ENCODE measurements around the gene ZMYND19. TPM values are rescaled to one million over a fixed set of nuclear protein-coding genes. Genes with fewer than 3 reads are reported as not detected.
A peak's percentile ranks its signal among the peaks of the same experiment; 100 is the strongest.

Gene ZMYND19
- total and polyA plus RNA-seq, 2 of the 8 experiments (the other 6 are each of a cell fraction or from before 2014, with no cell fraction given) = 42.4 to 58.7 TPM

- Histone ChIP-seq H4K5ac (ENCODE audit: insufficient read length, low read depth, low read length) (no peak overlapping the region), H3K79me2 (ENCODE audit: control insufficient read depth in 1 of 2, insufficient read depth in 2 of 2, low read length in 2 of 2) (peaks cover 0 to 13% of the 10 kb centered on the region in 2 experiments; a peak in 2 of 4 replicates), H3K9ac (replicated peaks in 1 of 4; ENCODE audit: extremely low read depth in 1 of 4, low read depth in 3 of 4, low read length in 3 of 4) (no peak overlapping the region), H3K4me2 (ENCODE audit: insufficient read depth in 1 of 2, low read depth in 2 of 2, low read length in 2 of 2) (no peak overlapping the region), H3K79me1 (ENCODE audit: low read depth, low read length) (peaks cover 3% of the 10 kb centered on the region; the same call in 1 of the 2 replicates), H4K91ac (replicated peaks; ENCODE audit: insufficient read length, low read length) (no peak overlapping the region), H3K9me3 (ENCODE audit: insufficient read depth in 2 of 2, low read depth in 1 of 2, low read length in 1 of 2) (no peaks in the 10 kb centered on the region), H3K4me3 (ENCODE audit: extremely low read depth in 1 of 4, insufficient read depth in 2 of 4, low read depth in 3 of 4, low read length in 4 of 4) (no peak overlapping the region), H2BK20ac (ENCODE audit: low read length) (no peak overlapping the region), H3K27ac (ENCODE audit: low read depth, low read length) (no peak overlapping the region), H3K23ac (ENCODE audit: insufficient read length) (no peak overlapping the region), H3K18ac (ENCODE audit: extremely low read depth, low read length) (no peak overlapping the region), H3K4me1 (replicated peaks in 1 of 4; ENCODE audit: control insufficient read depth in 3 of 4, insufficient read depth in 4 of 4, low read length in 3 of 4) (no peaks in the 10 kb centered on the region), H2BK120ac (replicated peaks; ENCODE audit: low read depth, low read length) (no peak overlapping the region), H2AFZ (ENCODE audit: low read length) (no peak overlapping the region), H2BK15ac (ENCODE audit: low read length) (no peak overlapping the region), H3K27me3 (replicated peaks in 1 of 4; ENCODE audit: control insufficient read depth in 3 of 4, extremely low read depth in 1 of 4, insufficient read depth in 3 of 4, low read length in 3 of 4) (no peaks in the 10 kb centered on the region), H2AK5ac (ENCODE audit: low read depth, low read length) (no peak overlapping the region), H2BK12ac (ENCODE audit: low read depth, low read length) (no peak overlapping the region), H3K56ac (replicated peaks; ENCODE audit: insufficient read length, low read depth, low read length) (peak overlapping the region; percentile 93), H4K20me1 (replicated peaks in 1 of 2; ENCODE audit: control insufficient read depth in 1 of 2, insufficient read depth in 2 of 2, low read length in 2 of 2) (peaks cover 0 to 9% of the 10 kb centered on the region in 2 experiments), H4K8ac (ENCODE audit: extremely low read depth, insufficient read depth, low read length) (no peak overlapping the region), H3K4ac (replicated peaks; ENCODE audit: insufficient read length, low read depth, low read length) (no peak overlapping the region), H3K14ac (ENCODE audit: insufficient read length) (no peak overlapping the region), H3K36me3 (ENCODE audit: control insufficient read depth in 2 of 4, insufficient read depth in 4 of 4, low read length in 3 of 4) (peaks cover 11 to 32% (median 22%) of the 10 kb centered on the region in 4 experiments), H2BK5ac (ENCODE audit: low read depth, low read length) (no peak overlapping the region), H3K23me2 (ENCODE audit: low read depth, low read length) (peaks cover 10% of the 10 kb centered on the region; the same call in 1 of the 2 replicates)
- TF ChIP-seq TCF12 (IDR thresholded peaks at IDR 0.05; ENCODE audit: low read depth, low read length) (no peak), SP4 (IDR thresholded peaks at IDR 0.05; ENCODE audit: low read length) (no peak), TAF1 (IDR thresholded peaks at IDR 0.05; ENCODE audit: low read depth, low read length) (no peak)
- no peak for DNase-seq (ENCODE audit: low read depth in 1 of 2, low spot score in 2 of 2)
- ChIA-PET CTCF (ENCODE audit: partially characterized antibody) (interaction anchor here (2.7 kb wide), 1 partner anchor 12 kb away, joined by 10 read pairs; no protein-coding TSS in a partner anchor), POLR2A (ENCODE audit: partially characterized antibody) (interaction anchor here (0.9 to 1.0 kb wide), 2 partner anchors 8 to 19 kb away, joined by 3 read pairs; partner anchors contain the start of gene PNPLA7)
- WGBS, 2 experiments (ENCODE audit: extremely low coverage in 1 of 2, insufficient coverage in 1 of 2, insufficient read length in 1 of 2, insufficient replicate concordance in 2 of 2, low coverage in 1 of 2, low lambda C conversion rate in 2 of 2, missing lambda C conversion rate in 1 of 2) = 97 to 100% methylated on average over 3 to 4 of the region's 5 CpGs
- FAIRE-seq = no peak
These were observed 20.6 kb downstream of the ZMYND19 start for GRCh38 chr9:137569609-137570203.

Measured in H1 (cell line).